ENCODE measurements around the gene ITGA2. TPM values are rescaled to one million over a fixed set of nuclear protein-coding genes. Genes with fewer than 3 reads are reported as not detected.

Gene ITGA2
- total RNA-seq, 1 experiment from 2014 or later = 0.69 TPM

- DNase-seq (ENCODE audit: low spot score) = no peak
- no peaks in the 10 kb centered on the region for H3K36me3 ChIP-seq (ENCODE audit: insufficient read depth, low read length, poor library complexity, severe bottlenecking)
- H3K27me3 ChIP-seq (replicated peaks; ENCODE audit: insufficient read depth, low read depth, low read length, poor library complexity) = no peaks in the 10 kb centered on the region
- ChIA-PET POLR2A (ENCODE audit: low non-redundant PET) (no interaction called here), CTCF (no interaction called here)
- BruUV-seq (replicated peaks) = no TSS peak
- H3K4me3 ChIP-seq (ENCODE audit: low read depth, low read length, poor library complexity, severe bottlenecking) = no peak overlapping the region
- no peak for TF ChIP-seq EZH2 (IDR thresholded peaks at IDR 0.05; ENCODE audit: borderline replicate concordance, low read depth, low read length, poor library complexity, severe bottlenecking)
- TF ChIP-seq CTCF (conservative IDR thresholded peaks at IDR 0.05; ENCODE audit: low read depth, low read length) = no peak
- H3K9me3 ChIP-seq (ENCODE audit: low read depth, low read length, poor library complexity, severe bottlenecking) = no peaks in the 10 kb centered on the region
- intact Hi-C loops (cut with micrococcal nuclease; ENCODE audit: unreplicated experiment) = no loop called here
- peaks cover 4% of the 10 kb centered on the region for H3K4me1 ChIP-seq (ENCODE audit: insufficient read depth, low read length, poor library complexity, severe bottlenecking)
- H3K27ac ChIP-seq (ENCODE audit: low read depth, low read length, poor library complexity, severe bottlenecking) = no peak overlapping the region
These were observed 52.6 kb downstream of the ITGA2 start for GRCh38 chr5:53041740-53042139.

GRCh38 chr5:53045263-53045662 lies 56.1 kb downstream of the ITGA2 start:
- Histone ChIP-seq H3K27ac (ENCODE audit: low read depth, low read length, poor library complexity, severe bottlenecking) (no peak overlapping the region), H3K36me3 (ENCODE audit: insufficient read depth, low read length, poor library complexity, severe bottlenecking) (no peaks in the 10 kb centered on the region), H3K9me3 (ENCODE audit: low read depth, low read length, poor library complexity, severe bottlenecking) (no peaks in the 10 kb centered on the region), H3K27me3 (replicated peaks; ENCODE audit: insufficient read depth, low read depth, low read length, poor library complexity) (no peaks in the 10 kb centered on the region), H3K4me1 (ENCODE audit: insufficient read depth, low read length, poor library complexity, severe bottlenecking) (no peaks in the 10 kb centered on the region), H3K4me3 (ENCODE audit: low read depth, low read length, poor library complexity, severe bottlenecking) (no peak overlapping the region)
- ChIA-PET CTCF (interaction anchor here (1.0 kb wide), 1 partner anchor 9 kb away, joined by 3 read pairs; no protein-coding TSS in a partner anchor), POLR2A (ENCODE audit: low non-redundant PET) (no interaction called here)
- BruUV-seq (replicated peaks) = no TSS peak
- intact Hi-C loops (cut with micrococcal nuclease; ENCODE audit: unreplicated experiment) = no loop called here
- TF ChIP-seq EZH2 (IDR thresholded peaks at IDR 0.05; ENCODE audit: borderline replicate concordance, low read depth, low read length, poor library complexity, severe bottlenecking) (no peak), CTCF (conservative IDR thresholded peaks at IDR 0.05; ENCODE audit: low read depth, low read length) (no peak)
- peak; percentile 2 for DNase-seq (ENCODE audit: low spot score)

- H3K9me3 ChIP-seq (ENCODE audit: low read depth, low read length, poor library complexity, severe bottlenecking) = no peaks in the 10 kb centered on the region
- intact Hi-C loops (cut with micrococcal nuclease; ENCODE audit: unreplicated experiment) = no loop called here
- H3K27ac ChIP-seq (ENCODE audit: low read depth, low read length, poor library complexity, severe bottlenecking) = no peak overlapping the region
- ChIA-PET CTCF (no interaction called here), POLR2A (ENCODE audit: low non-redundant PET) (no interaction called here)
- no TSS peak for BruUV-seq (replicated peaks)
- TF ChIP-seq EZH2 (IDR thresholded peaks at IDR 0.05; ENCODE audit: borderline replicate concordance, low read depth, low read length, poor library complexity, severe bottlenecking) (no peak), CTCF (conservative IDR thresholded peaks at IDR 0.05; ENCODE audit: low read depth, low read length) (no peak)
- no peak for DNase-seq (ENCODE audit: low spot score)
- no peaks in the 10 kb centered on the region for H3K4me1 ChIP-seq (ENCODE audit: insufficient read depth, low read length, poor library complexity, severe bottlenecking)
- H3K4me3 ChIP-seq (ENCODE audit: low read depth, low read length, poor library complexity, severe bottlenecking) = no peak overlapping the region
- no peaks in the 10 kb centered on the region for H3K27me3 ChIP-seq (replicated peaks; ENCODE audit: insufficient read depth, low read depth, low read length, poor library complexity)
- no peaks in the 10 kb centered on the region for H3K36me3 ChIP-seq (ENCODE audit: insufficient read depth, low read length, poor library complexity, severe bottlenecking)
These were observed 59.1 kb downstream of the ITGA2 start for GRCh38 chr5:53048248-53048647.
